Esophagus muscularis mucosa (tissue), 3 donors: ENCODE data around the gene FER.

Experiments
- POLR2A ChIP-seq: fragments of 450-650 bp; IDR thresholded peaks from one replicate; pipeline ENCODE4 v1.6.1; 2017; ENCODE audit warnings: antibody characterized with exemption, moderate library complexity, mild to moderate bottlenecking, low read depth
- TF ChIP-seq, protein P1 (sequence below), 3 experiments: fragments of 200-600 bp in 2 of 3; fragments of 450-650 bp in 1 of 3; sonication (generic) in 2 of 3; IDR thresholded peaks; one replicate each; pipeline ENCODE4 v1.5.1; 2017 to 2019; ENCODE audit warnings: antibody characterized with exemption in 3 of 3, mild to moderate bottlenecking in 2 of 3, moderate library complexity in 1 of 3

DNA sequence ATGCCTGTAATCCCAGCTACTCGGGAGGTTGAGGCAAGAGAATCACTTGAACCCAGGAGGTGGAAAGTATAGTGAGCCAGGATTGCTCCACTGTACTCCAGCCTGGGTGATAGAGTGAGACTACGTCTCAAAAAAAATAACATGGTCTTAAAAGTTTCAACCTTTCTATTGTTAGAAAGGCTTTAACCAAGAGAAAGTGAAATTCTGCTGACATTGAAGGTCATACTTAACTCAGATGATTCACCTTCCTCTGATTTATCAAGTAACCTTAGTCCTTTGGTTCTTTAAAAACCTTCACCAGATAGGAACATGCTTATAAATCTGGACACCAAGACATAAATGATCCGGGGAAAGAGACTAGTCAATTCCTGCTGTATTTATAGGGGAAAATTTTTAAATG, 73.3 kb downstream of the FER start:
- no peak for TF ChIP-seq POLR2A
- TF ChIP-seq, protein P1, sequence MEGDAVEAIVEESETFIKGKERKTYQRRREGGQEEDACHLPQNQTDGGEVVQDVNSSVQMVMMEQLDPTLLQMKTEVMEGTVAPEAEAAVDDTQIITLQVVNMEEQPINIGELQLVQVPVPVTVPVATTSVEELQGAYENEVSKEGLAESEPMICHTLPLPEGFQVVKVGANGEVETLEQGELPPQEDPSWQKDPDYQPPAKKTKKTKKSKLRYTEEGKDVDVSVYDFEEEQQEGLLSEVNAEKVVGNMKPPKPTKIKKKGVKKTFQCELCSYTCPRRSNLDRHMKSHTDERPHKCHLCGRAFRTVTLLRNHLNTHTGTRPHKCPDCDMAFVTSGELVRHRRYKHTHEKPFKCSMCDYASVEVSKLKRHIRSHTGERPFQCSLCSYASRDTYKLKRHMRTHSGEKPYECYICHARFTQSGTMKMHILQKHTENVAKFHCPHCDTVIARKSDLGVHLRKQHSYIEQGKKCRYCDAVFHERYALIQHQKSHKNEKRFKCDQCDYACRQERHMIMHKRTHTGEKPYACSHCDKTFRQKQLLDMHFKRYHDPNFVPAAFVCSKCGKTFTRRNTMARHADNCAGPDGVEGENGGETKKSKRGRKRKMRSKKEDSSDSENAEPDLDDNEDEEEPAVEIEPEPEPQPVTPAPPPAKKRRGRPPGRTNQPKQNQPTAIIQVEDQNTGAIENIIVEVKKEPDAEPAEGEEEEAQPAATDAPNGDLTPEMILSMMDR (IDR thresholded peaks at IDR 0.05) = no peak
